Measurements from ENCODE around the gene ITCH.
"Not testable (repeated sequence)": the region's sequence is repeated elsewhere in the genome, so short reads cannot be mapped to it uniquely, and the experiment has no call there.

Gene ITCH

GRCh38 chr20:34458631-34459030, 95.6 kb downstream of the ITCH start:
- peak; percentile 38 for FAIRE-seq
- TF ChIP-seq PAX5 (IDR thresholded peaks at IDR 0.05; ENCODE audit: insufficient read depth, low read length, severe bottlenecking) (no peak), POLR2AphosphoS5 (IDR thresholded peaks at IDR 0.05; ENCODE audit: low read depth, low read length) (no peak), POU2F2 (IDR thresholded peaks at IDR 0.05; ENCODE audit: low read depth, low read length) (no peak), POLR2A (IDR thresholded peaks at IDR 0.05; ENCODE audit: low read depth, low read length) (no peak), TAF1 (IDR thresholded peaks at IDR 0.05; ENCODE audit: low read depth, low read length) (no peak), SPI1 (IDR thresholded peaks at IDR 0.05; ENCODE audit: low read depth, low read length) (no peak)
- DNase-seq (ENCODE audit: insufficient read length, low spot score), result no peak

GRCh38 chr20:34459209-34459897, 96.3 kb downstream of the ITCH start:
- FAIRE-seq (no peak), DNase-seq (ENCODE audit: insufficient read length, low spot score) (no peak)
- no peak for TF ChIP-seq POU2F2 (IDR thresholded peaks at IDR 0.05; ENCODE audit: low read depth, low read length)

GRCh38 chr20:34461779-34462087, 98.7 kb downstream of the ITCH start:
- no peak for DNase-seq (ENCODE audit: insufficient read length, low spot score)
- TF ChIP-seq TAF1 (IDR thresholded peaks at IDR 0.05; ENCODE audit: low read depth, low read length) (no peak), POLR2A (IDR thresholded peaks at IDR 0.05; ENCODE audit: low read depth, low read length) (no peak)
- FAIRE-seq, result no peak

GRCh38 chr20:34468951-34469350, 105.9 kb downstream of the ITCH start:
- no peak for DNase-seq (ENCODE audit: insufficient read length, low spot score)
- no peak for FAIRE-seq
- TF ChIP-seq PAX5 (IDR thresholded peaks at IDR 0.05; ENCODE audit: insufficient read depth, low read length, severe bottlenecking) (no peak), POLR2AphosphoS5 (IDR thresholded peaks at IDR 0.05; ENCODE audit: low read depth, low read length) (no peak), POU2F2 (IDR thresholded peaks at IDR 0.05; ENCODE audit: low read depth, low read length) (no peak), POLR2A (IDR thresholded peaks at IDR 0.05; ENCODE audit: low read depth, low read length) (no peak), SPI1 (IDR thresholded peaks at IDR 0.05; ENCODE audit: low read depth, low read length) (no peak), TAF1 (IDR thresholded peaks at IDR 0.05; ENCODE audit: low read depth, low read length) (no peak)

GRCh38 chr20:34472246-34472925, 109.3 kb downstream of the ITCH start:
- no peak for FAIRE-seq

GRCh38 chr20:34473262-34473883, 110.3 kb downstream of the ITCH start:
- peak; percentile 92 for FAIRE-seq
- TF ChIP-seq TAF1 (IDR thresholded peaks at IDR 0.05; ENCODE audit: low read depth, low read length) (no peak), POU2F2 (IDR thresholded peaks at IDR 0.05; ENCODE audit: low read depth, low read length) (no peak), POLR2AphosphoS5 (IDR thresholded peaks at IDR 0.05; ENCODE audit: low read depth, low read length) (no peak), PAX5 (IDR thresholded peaks at IDR 0.05; ENCODE audit: insufficient read depth, low read length, severe bottlenecking) (no peak)
- peak; percentile 22 for DNase-seq (ENCODE audit: insufficient read length, low spot score)

More at GRCh38 chr20:34472246-34472925, 109.3 kb downstream of the ITCH start:
- no peak for DNase-seq (ENCODE audit: insufficient read length, low spot score)
- TF ChIP-seq POLR2A (IDR thresholded peaks at IDR 0.05; ENCODE audit: low read depth, low read length) (no peak), POLR2AphosphoS5 (IDR thresholded peaks at IDR 0.05; ENCODE audit: low read depth, low read length) (no peak), PAX5 (IDR thresholded peaks at IDR 0.05; ENCODE audit: insufficient read depth, low read length, severe bottlenecking) (no peak), POU2F2 (IDR thresholded peaks at IDR 0.05; ENCODE audit: low read depth, low read length) (no peak), TAF1 (IDR thresholded peaks at IDR 0.05; ENCODE audit: low read depth, low read length) (no peak)

- FAIRE-seq, result peak; percentile 80
- TF ChIP-seq SPI1 (IDR thresholded peaks at IDR 0.05; ENCODE audit: low read depth, low read length) (no peak), PAX5 (IDR thresholded peaks at IDR 0.05; ENCODE audit: insufficient read depth, low read length, severe bottlenecking) (no peak), TAF1 (IDR thresholded peaks at IDR 0.05; ENCODE audit: low read depth, low read length) (no peak), POU2F2 (IDR thresholded peaks at IDR 0.05; ENCODE audit: low read depth, low read length) (no peak)
Observed at GRCh38 chr20:34475979-34476736, 113.1 kb downstream of the ITCH start.

GRCh38 chr20:34479627-34480026, 116.6 kb downstream of the ITCH start:
- TF ChIP-seq POU2F2 (IDR thresholded peaks at IDR 0.05; ENCODE audit: low read depth, low read length), result no peak
- TF ChIP-seq POLR2A (IDR thresholded peaks at IDR 0.05; ENCODE audit: low read depth, low read length), result no peak
- no peak for TF ChIP-seq PAX5 (IDR thresholded peaks at IDR 0.05; ENCODE audit: insufficient read depth, low read length, severe bottlenecking)
- TF ChIP-seq POLR2AphosphoS5 (IDR thresholded peaks at IDR 0.05; ENCODE audit: low read depth, low read length), result no peak
- TF ChIP-seq TAF1 (IDR thresholded peaks at IDR 0.05; ENCODE audit: low read depth, low read length), result no peak
- TF ChIP-seq SPI1 (IDR thresholded peaks at IDR 0.05; ENCODE audit: low read depth, low read length), result no peak
- FAIRE-seq, result no peak
- no peak for DNase-seq (ENCODE audit: insufficient read length, low spot score)

More at GRCh38 chr20:34475979-34476736, 113.1 kb downstream of the ITCH start:
- DNase-seq (ENCODE audit: insufficient read length, low spot score), result peak; percentile 34

GRCh38 chr20:34482154-34482553, 119.1 kb downstream of the ITCH start:
- not testable (repeated sequence) for FAIRE-seq; DNase-seq (ENCODE audit: insufficient read length, low spot score)

GRCh38 chr20:34483585-34484220, 120.6 kb downstream of the ITCH start:
- not testable (repeated sequence) for DNase-seq (ENCODE audit: insufficient read length, low spot score); FAIRE-seq

All from GM12891 (cell line).